Measurements from ENCODE around the gene TMEM37. TPM values are rescaled to one million over a fixed set of nuclear protein-coding genes. Genes with fewer than 3 reads are reported as not detected.

Gene TMEM37
- total RNA-seq, 1 experiment from 2014 or later: 4.2 TPM

DNA sequence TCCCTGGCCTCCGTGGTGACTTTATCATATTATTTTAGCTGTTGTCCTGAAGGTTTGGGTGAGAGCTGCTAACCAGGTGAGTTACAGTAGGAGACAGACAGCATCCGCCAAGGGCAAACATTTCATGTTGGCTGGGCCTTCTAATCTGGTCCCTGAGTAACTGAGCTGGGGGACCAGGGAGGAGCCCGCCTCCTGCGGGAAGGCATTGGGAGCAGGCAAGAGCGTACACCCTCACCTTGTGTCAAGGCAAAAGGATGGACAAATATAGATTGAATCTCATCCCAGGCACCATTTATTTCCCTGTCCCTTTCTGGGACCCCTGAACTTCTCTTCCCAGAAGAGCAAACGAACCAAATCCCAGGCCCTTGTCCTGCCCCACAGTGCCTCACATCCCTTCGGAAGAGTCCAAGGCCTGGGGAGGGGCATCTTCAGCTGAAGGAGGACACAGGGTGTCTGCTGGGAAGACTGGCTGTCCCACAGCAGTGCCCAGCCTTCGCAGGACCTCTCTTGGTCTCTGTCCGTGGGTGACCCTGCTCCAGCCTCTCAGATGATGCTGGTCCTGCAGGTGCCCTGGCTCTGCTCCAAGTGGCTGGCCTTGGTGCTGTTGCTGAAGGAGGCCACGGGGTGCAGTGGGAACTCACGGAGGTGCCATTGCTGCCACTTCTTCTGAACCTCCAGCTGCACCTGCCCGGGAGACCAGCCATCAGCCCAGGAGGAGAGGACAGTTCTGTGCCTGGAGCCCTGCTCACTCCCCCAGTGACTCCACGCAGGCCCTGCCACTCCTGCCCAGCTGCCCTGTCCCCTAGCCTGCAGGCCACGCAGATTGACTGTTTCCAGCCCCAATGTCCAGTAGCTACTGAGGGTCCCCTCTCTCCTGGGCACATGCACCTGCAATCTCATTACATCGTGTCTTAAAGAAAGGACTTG lies 8.2 kb downstream of the TMEM37 start:
- H2BK15ac ChIP-seq (ENCODE audit: low read depth, low read length): no peak overlapping the region
- no peak overlapping the region; the same call in 1 of the 2 replicates for H3K14ac ChIP-seq (ENCODE audit: insufficient read depth, low read length)
- H3K56ac ChIP-seq (ENCODE audit: insufficient read length, low read depth, low read length): no peak overlapping the region
- H3K9me3 ChIP-seq (ENCODE audit: control insufficient read depth, low read depth, low read length): no peaks in the 10 kb centered on the region
- no peak overlapping the region for H3K4ac ChIP-seq (ENCODE audit: low read depth, low read length)
- no peak overlapping the region for H3K27ac ChIP-seq (ENCODE audit: insufficient read length, low read depth, low read length)
- peak; percentile 23 for DNase-seq
- H3K79me2 ChIP-seq (ENCODE audit: insufficient read depth, low read length): no peaks in the 10 kb centered on the region
- no peak overlapping the region for H4K8ac ChIP-seq (replicated peaks; ENCODE audit: insufficient read length, low read depth, low read length)
- peaks cover 3% of the 10 kb centered on the region for H3K27me3 Mint-ChIP-seq (ENCODE audit: low read depth)
- peaks cover 12 to 15% of the 10 kb centered on the region in 2 experiments for H3K4me1 Mint-ChIP-seq
- H3K4me3 Mint-ChIP-seq: no peak overlapping the region
- H2AK5ac ChIP-seq (ENCODE audit: insufficient read length, low read length): no peak overlapping the region
- peak overlapping the region in 1 of 3 experiments; percentile 62; a peak in 1 of 7 replicates for H3K27ac Mint-ChIP-seq
- H2AFZ ChIP-seq (ENCODE audit: low read length): no peak overlapping the region
- no peak overlapping the region for H3K4me2 ChIP-seq (ENCODE audit: insufficient read depth, insufficient read length, low read length)
- no peaks in the 10 kb centered on the region for H3K23me2 ChIP-seq (ENCODE audit: insufficient read length, low read depth, low read length, poor library complexity, severe bottlenecking)
- H4K5ac ChIP-seq (ENCODE audit: insufficient read length, low read depth, low read length): no peak overlapping the region
- H4K91ac ChIP-seq (ENCODE audit: insufficient read length, low read depth, low read length): no peak overlapping the region
- WGBS (ENCODE audit: extremely low coverage, insufficient read length, low lambda C conversion rate): no CpG with 5 or more reads among the region's 15 CpGs
- H3K27me3 ChIP-seq (ENCODE audit: insufficient read depth, low read length): no peaks in the 10 kb centered on the region
- no peaks in the 10 kb centered on the region for H3K79me1 ChIP-seq (ENCODE audit: insufficient read depth, low read depth, low read length, poor library complexity, severe bottlenecking)
- TF ChIP-seq, protein P1, sequence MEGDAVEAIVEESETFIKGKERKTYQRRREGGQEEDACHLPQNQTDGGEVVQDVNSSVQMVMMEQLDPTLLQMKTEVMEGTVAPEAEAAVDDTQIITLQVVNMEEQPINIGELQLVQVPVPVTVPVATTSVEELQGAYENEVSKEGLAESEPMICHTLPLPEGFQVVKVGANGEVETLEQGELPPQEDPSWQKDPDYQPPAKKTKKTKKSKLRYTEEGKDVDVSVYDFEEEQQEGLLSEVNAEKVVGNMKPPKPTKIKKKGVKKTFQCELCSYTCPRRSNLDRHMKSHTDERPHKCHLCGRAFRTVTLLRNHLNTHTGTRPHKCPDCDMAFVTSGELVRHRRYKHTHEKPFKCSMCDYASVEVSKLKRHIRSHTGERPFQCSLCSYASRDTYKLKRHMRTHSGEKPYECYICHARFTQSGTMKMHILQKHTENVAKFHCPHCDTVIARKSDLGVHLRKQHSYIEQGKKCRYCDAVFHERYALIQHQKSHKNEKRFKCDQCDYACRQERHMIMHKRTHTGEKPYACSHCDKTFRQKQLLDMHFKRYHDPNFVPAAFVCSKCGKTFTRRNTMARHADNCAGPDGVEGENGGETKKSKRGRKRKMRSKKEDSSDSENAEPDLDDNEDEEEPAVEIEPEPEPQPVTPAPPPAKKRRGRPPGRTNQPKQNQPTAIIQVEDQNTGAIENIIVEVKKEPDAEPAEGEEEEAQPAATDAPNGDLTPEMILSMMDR (conservative IDR thresholded peaks at IDR 0.05): no peak
- H4K20me1 ChIP-seq (ENCODE audit: control insufficient read depth, insufficient read depth, insufficient read length): no peaks in the 10 kb centered on the region
- no peak overlapping the region for H3T11ph ChIP-seq (ENCODE audit: low read length)
- H3K36me3 Mint-ChIP-seq (ENCODE audit: insufficient read depth in 1 of 3, low read depth in 3 of 3): peaks cover 2 to 8% (median 7%) of the 10 kb centered on the region in 3 experiments; a peak in 4 of 7 replicates
- H2BK120ac ChIP-seq (ENCODE audit: low read depth, low read length, poor library complexity, severe bottlenecking): no peak overlapping the region
- no peak overlapping the region for H3K9ac ChIP-seq (ENCODE audit: extremely low read depth, insufficient read length, low read length)
- H2BK12ac ChIP-seq (ENCODE audit: insufficient read length, low read depth, low read length): no peak overlapping the region
- no peak overlapping the region for H3K18ac ChIP-seq (ENCODE audit: insufficient read length, low read depth, low read length)
- no peak overlapping the region for H3K23ac ChIP-seq (ENCODE audit: insufficient read length, low read depth, low read length)
- H3K4me1 ChIP-seq (ENCODE audit: insufficient read depth, low read length): no peaks in the 10 kb centered on the region
- H2BK5ac ChIP-seq (ENCODE audit: insufficient read length, low read length): no peak overlapping the region
- H3K9me3 Mint-ChIP-seq: no peaks in the 10 kb centered on the region
- no peak overlapping the region for H2BK20ac ChIP-seq (ENCODE audit: low read depth, low read length, poor library complexity, severe bottlenecking)
